NCI-H1105 (cell line): ENCODE data around the gene TRIM31.

Experiments used
- DNase-seq: peaks from one replicate; lab custom pipeline; 2025; lab: John Stamatoyannopoulos, UW

The TRIM31 gene, protein sequence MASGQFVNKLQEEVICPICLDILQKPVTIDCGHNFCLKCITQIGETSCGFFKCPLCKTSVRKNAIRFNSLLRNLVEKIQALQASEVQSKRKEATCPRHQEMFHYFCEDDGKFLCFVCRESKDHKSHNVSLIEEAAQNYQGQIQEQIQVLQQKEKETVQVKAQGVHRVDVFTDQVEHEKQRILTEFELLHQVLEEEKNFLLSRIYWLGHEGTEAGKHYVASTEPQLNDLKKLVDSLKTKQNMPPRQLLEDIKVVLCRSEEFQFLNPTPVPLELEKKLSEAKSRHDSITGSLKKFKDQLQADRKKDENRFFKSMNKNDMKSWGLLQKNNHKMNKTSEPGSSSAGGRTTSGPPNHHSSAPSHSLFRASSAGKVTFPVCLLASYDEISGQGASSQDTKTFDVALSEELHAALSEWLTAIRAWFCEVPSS

DNA sequence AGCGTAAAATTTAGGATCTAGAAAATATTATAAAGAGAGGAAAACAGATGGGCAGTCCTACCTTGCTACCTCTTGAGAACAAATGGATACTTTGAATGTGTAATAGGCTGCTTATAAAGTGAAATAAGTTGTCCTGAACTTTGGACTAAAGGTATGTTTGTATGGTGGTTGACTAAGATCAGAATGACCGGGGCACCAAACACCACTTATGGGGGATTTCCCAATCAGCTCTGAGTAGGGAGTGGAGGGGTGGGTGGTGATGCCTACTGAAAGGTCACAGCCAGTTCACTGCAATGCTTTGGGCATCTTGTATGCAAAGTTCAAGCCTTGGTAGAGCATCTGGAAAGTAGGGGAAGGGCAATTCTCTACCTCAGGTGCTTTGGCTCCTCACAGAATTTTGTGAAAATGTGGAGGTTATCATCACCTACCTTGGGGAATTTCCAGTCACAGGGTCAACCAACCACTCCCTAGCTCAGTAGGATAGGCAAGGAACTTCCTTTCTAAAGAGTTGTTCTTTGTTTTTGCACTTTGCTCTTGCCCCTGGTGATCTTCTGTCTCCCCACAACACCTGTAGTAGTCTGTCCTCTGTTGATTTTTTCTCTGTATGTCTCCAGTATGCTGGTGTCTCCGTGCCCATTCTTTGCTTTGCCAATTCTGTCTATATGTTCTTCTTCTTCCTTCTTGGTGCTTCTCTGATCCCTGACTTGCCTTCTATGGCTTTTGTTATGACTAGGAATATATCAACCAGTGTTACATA, at the start of gene TRIM31:
Gene TRIM31, minus strand, starts transcription at position 88 of the 757 bp plus-strand sequence. CDS start 285 bp downstream, outside the sequence.
- no peak for DNase-seq

DNA sequence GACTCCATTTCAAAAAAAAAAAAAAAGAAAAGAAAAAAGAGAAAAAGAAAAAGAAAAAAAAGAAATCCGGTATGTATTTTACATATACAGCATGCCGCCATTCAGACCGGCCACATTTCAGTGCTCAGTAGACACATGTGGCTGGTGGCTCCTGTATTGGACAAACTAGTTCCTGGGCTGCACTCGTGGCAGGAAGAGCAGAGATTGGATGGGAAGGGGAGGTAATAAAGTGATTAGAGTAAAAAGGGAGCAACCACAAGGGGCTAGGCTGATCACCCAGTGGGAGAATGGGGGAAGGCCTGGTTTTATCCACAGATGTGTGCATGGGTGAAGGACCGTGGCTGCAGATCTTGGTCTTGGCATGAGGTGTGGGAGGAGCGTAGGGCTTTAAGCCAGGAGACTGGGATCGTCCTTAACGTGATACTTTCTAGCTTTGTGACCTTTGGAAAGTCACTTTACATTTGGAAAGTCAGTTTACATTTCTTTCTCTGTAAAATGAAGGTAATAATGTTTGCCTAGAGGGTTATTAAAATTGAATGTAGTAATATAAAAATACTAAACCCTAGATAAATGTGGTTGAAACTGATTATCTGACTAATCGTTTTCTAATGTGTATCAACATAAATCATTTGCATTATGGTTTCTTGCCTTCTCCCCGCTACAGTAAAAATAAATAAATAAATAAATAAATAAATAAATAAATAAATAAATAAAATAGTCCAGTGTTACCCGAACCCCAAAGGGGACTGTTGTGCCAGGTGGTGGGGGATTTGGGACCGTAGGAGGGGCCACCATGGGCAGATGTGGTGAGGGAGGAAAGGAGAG, 49.6 kb upstream of the TRIM31 start:
- no peak for DNase-seq

DNA sequence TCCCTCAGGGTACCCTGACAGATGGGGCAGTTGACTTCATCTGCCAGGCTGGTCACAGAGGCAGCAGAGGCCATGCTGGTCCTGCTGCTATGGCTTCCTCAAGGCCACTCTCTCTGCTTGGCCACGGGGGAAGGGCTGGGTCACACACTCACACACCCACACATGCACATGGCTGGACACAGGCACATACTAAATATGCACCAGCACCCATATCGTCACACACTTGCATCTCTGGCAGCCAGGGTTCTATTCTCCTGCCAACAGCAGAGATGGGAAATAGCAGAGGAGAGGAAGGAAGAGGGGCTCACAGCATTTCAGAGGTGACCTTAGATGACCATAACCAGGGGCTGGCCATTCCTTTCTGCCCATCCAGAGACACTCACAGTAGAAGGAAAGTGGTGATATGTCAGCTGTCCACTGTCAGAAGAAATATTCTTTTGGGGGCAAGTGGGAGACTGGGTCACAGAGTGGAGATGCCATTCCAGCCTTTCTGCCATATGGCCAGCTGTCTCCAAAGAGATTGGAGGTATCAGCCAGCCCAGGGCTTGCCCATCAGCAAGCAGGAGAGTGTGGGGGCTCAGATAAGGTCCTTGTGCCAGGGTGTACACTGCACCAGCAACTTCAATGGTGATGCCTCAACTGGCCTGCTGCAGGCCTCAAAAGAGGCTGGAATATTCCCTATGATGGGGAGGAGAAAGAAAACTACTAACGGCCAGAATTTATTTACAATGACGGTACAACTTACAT, 48.1 kb upstream of the TRIM31 start, which contains the start of gene TRIM10:
Gene TRIM10, minus strand, starts transcription at position 427 of the 747 bp plus-strand sequence. Its CDS starts 353 bp downstream, at position 74.
- no peak for DNase-seq

DNA sequence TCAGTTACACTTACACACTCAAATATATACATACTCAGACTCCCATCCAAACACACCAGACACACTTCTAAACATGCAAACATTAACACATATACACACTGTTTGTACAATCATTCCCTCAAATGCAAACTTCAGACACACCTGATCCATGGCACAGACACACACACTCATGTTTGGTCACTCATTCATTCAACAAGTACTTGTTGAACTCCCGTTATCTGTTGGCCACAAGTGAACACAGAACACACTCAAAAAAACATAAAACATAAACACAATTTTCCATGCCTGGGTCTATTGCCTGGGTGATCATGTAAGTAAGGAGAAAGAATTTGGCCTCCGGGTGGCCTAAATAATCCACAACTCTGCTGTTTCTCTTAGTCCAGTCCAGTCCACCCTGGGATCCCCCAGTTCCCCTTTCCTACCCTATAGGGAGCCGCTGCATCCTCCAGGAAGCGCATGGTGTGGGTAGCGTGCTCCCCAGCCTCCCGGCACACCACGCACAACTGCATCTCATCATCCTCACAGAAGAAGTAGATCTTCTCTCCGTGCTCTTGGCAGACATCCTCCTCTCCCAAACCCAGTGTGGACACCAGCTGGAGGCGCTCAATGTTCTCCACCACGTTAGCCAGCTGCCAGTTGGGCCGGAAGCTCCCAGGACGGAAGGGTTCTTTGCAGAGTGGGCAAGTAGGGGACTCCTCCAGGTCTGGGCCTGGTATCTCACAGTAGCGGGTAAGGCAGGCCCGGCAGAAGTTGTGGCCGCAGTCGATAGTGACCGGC, 47.3 kb upstream of the TRIM31 start:
- DNase-seq = no peak

DNA sequence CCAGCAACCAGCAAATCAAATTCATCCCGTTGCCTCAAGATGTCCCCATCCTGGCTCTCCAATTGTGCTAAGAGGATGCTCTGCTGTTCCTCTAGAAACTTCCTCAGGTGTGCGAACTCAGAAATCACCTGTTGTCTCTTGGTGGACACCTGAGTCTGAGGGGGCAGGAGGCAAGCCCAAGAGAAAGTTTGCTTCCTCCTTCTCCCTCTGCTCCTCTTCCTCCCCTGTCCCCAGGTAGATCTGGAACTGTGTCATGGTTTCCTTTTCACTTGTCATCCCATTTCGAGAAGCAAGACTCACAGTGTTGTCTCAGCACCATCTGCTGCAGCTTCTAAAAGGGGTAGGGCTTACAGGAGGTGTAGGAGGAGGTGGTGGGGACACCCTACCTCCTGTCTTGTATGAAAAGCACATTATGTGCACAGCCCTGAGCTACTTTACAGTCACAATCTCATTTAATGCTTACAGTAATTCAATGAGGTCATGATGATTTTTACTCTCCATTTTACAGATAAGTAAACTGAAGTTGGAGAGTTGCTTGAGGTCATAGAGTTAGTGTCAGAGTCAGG, 45.7 kb upstream of the TRIM31 start:
- no peak for DNase-seq

DNA sequence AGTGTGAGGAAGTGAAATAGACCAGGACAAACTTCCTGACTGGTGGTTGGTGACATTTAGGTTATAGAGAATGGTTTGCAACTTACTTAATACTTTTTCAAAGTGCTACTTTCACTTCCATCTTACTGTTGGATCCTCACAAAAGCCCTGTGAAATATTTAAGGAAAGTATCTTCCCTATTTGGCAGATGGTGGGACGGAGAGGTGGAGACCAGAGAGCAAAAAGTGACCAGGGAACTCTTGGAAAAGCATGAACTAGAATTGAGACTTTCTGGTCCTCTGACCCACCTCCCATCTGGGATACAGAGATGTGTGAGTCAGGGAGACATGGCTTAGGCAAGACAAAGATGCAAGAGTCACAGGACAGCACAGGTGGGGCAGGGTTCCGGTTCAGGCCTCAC, 45.1 kb upstream of the TRIM31 start:
- DNase-seq = no peak

DNA sequence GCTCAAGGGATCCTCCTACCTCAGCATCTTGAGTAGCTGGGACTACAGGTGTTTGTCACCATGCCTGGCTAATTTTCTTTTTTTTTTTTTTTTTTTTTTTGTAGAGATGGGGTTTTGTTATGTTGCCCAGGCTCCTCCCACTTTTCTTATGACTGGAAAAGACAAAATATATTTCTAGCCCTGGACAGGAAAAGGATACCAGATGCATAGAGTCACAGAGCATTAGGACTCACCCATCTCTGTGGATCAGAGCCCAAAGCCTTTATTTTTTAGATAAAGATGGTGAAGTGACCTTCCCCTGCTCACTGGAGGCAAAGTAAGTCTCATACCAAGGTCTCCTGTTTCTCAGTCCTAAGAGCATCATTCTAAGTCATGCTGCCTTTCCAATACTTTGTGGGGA, 44.7 kb upstream of the TRIM31 start:
- DNase-seq = no peak

DNA sequence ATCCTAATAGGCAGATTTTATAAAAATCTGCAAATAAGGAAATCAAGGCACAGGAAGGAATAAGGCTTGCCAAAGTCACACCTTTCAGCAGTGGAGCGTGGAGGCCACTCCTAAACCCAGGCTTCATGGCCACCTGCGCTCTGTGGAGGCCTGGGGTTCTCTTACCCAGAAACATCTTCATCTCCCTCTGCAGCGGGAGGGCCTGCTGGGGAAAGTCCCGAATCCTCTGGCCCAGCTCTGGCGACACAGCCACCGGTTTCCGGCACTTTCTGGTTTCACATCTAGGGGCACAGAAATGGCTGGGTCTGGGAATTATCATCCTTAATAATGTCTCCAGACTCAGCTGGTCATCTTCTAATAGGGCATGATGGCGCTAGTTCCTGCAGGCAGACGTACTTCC, 43.9 kb upstream of the TRIM31 start:
- DNase-seq = no peak

DNA sequence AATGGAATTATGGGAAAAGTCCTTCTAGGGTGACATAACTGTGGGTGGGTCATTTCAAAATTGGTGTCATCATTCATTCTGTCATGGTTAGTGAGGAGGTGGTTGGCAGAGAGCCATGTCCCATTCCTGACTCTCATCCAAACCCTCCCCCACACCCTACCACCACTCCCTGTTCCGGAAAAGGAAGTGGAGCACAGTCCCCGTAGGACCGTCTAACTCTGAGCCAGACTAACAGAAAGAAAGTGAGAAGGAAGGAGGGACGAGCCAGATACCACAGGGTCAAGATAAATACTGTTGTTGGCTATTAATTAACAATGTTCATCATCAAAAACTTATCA, 43.3 kb upstream of the TRIM31 start:
- no peak for DNase-seq

DNA sequence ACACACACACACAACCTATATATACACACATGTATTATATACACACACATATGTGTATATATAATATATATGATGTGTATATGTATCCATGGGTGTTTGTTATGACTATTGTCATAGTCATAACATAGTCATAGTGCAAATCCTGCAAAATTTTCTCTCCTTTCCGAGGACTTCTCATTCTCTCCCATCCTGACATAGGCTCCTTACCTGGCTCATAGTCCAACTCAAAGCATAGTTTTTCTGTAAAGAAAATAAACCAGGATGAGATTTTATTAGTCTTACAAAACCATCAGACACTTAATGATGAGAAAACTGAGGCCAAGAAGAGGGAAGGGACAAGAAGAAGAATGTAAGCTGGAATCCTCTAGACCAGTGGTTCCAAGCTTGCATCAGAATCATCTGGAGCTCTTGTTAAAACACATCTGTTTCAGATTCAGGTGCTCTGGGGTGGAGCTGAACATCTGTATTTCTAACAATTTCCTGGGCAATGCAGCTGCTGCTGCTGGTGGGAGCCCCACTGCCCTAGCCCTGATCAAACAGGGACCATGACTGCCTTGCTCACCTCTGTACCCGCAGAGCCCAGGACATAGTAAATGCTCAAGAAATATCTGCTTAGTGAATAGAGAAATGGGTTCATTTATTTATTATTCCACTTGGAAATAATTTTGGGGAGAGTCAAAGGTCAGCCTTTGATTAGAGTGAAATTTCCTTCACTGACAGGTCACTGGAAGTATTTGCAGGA, 42.8 kb upstream of the TRIM31 start:
- no peak for DNase-seq

DNA sequence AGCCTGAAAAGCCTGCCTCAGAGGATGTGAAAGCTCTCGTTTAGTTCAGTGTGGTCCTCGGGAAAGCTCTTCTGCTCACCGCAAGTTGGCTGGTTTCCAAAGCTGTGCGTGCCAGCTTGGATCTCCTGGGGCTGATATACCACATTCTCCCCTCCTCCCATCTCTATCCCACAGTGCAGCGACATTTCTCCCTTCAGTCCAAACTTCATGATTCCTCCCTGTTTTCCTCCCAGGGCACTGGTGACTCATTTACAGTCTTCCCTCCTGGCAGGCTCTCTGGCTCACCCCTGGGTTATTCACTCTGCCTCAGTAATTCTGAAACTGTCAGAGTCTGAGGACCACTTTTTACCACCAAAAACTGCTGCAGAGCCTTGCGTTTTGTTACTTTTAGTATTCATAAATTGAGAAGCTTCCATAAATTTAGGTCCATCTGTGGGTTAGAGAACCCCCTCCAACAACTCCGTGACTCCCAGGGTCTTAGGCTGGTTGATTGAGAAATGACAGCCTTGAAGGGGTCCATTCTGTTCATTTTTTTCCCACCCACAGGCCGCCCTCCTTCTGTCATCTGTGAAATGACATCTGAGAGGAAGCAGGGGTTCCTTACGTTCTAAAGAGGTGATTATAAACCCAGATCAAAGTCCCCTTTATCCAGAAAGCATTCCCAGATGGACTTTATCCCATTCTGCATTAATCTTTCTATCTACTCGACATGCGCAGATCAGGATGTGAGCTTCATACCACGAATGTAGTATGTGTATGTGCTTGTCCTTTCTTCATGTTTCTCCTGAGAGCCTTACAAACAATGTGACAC, 42.0 kb upstream of the TRIM31 start:
- DNase-seq = no peak

DNA sequence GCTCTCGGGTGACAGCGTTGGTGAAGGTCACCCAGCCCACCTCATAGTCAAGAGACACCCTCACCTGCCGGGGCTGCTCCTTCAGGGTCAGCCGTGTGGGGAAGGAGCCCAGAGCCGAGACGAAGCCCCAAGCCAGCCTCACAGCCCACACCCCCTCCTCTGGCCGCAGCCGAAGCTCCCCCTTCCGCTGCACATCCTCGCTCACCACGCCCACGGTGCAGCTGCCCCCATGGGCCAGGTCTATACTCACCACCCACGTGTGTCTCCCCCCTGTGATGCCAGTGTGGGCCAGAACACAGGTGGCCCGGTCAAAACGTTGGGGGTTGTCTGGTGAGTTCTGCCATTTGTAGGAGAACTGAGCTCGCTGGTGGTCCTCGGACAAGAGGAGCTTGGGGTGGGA, 41.2 kb upstream of the TRIM31 start:
- DNase-seq = no peak

DNA sequence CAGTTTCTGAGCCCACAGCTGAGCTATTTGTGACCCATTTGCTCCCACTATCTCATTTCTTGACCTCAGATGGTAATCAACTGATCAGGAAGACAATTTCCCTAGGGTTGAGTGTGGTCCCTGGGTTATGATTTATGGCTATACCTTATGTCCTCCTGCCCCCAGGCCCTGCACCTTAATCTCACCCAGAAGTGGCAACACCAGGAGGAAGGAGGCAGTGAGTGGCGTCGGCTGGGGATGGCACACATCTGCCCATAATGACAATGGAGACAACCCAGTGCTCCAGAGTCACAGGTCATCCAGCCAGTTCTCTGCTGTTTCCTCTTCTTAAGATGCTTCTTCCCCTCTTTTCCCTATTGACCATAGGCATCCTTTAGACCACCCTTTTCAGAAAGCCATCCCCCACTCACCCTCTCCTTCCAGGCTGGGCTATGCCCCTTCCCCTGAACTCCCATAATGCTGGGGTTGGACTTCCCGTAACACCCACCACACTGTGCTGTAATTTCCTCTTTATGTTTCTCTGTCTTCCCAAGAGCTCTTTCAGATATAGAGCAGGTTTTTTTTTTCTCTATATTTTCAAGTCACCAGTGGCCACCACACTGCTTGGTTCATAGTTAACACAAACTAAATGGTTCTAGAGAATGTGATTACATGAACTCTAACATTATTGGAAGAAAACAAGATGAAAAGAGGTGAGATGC, 40.2 kb upstream of the TRIM31 start:
- DNase-seq = no peak

DNA sequence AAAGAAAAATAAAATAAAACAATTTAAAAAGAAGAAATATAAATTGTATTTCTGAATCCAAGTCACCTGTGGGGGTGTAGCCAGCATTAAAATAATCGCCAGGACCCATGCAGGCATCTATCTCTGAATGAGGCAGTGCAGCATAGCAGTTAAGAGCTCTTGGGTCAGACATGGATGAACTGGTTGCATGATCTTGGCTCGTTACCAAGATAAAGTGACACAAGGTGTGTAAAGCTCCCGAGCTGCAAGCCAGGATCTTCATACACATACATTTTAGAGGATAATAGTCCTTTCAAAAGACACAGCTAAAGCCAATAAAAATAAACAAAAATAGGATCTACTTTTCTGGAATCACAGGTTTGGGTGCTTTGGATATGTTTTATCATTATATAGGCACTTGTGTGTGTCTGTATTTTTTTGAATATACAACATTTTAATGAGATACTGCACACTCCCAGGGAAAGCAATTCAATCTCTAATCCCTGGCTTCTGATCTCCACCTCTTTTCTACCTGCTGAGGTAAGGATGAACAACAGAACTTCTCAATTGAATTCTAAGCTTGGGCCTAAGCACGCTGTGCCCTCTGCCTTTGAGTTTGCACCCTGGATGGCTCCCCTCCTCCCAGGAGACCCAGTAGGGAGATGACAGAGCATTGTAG, 39.3 kb upstream of the TRIM31 start:
- no peak for DNase-seq

DNA sequence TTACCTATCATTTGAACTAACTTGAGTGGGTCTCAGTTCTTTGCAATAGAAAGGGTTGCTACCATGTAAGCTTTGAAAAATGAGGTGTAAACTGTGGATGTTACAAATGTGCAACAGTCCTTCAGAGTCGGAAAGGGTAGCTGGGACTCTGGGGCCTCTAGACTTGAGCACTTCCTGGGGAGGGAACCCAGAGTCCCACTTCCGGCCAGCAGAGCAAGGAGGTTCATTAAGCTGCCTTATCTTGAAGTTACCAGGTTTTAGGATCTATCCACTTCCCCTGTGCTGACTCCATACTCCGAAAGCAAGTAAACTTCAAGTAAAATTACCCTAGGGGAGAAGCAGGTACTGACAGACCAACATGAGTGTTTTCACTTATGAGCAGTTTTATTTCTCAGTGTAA, 38.7 kb upstream of the TRIM31 start:
- DNase-seq = no peak

DNA sequence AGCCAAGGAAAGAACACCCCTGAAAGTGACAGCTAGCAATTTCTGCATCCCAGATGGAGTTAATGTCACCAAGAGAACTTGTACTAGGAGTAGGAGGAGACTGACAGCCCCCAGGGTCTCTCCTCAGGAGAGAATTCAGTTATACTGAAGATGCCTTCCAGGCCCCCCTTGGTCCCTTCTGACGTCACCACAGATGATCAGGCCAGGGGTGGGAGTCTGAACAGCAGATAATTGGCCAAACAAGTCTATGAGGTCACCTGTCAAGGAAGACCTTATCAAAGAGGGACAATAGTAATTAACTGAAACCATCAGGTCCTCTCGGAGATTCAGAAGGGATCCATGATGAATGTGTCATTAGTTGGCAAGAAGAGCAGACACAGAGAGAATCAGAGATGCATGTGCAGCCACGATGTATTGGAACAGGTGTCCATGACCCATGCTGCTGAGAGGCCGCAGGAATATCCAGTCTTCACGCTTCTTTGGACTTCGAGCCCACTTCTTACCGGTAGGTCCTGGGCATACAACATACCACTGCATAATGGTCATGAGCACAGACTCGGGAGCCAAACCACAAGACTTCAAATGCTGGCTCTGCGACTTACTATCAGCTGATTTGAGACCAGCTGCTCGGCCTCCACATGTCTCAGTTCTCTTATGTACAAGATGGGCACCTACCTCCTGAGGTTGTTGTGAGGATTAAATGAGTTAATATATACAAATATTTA, 37.9 kb upstream of the TRIM31 start:
- no peak for DNase-seq

DNA sequence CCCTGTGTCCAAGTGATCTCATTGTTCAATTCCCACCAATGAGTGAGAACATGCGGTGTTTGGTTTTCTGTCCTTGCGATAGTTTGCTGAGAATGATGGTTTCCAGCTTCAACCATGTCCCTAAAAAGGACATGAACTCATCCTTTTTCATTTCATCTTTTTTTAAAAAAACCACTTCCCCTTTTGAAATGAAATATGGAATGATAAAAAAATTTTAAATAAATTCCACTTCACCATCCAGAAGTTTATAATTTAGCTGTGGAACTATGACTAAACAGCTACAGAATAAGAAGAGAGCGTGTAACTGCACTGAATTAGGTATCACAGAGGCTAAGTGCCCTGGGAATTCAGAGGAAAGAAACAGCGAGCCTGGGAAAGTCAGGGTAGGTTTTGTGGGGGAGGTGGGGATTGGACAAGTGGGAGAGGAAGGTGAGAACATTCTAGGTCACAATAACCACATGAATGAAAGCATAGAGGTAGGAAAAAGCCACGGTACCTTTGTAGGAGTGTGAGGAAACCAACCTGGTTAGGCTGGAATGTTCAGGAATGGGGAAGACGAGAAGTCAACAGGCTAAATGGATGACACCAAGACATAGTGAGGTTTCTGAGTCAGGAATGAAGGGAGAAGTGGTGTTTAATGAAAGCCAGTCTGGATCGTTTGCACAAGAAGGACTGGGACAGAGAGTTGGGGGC, 37.1 kb upstream of the TRIM31 start:
- DNase-seq = no peak
